Measurements from ENCODE around the gene OR10J1.
"Not testable (repeated sequence)": the region's sequence is repeated elsewhere in the genome, so short reads cannot be mapped to it uniquely, and the experiment has no call there.

OR10J1 gene

DNA sequence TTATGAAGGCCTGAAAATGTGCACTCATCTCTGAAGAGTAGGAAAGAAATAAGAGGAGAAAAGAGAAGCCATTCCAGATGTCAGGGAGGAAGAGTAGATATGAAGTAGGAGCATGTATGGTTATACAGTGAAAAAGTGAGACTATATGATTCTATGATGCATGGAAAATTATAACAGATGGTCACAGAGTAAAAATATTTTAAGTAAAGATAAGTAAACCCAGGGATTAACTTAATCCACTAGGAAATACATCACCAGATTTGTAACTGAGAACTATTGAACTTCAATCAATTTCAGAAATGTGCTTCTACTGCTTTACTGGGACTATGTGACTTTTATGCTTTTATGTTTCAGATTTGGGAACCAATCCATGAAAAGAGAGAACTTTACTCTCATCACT, at the start of gene OR10J1:
TSS of gene OR10J1 (plus strand) at position 301 of the 400 bp plus-strand sequence. CDS start at position 371, 70 bp downstream.
- no peak for DNase-seq

- no peak for DNase-seq
Measured at GRCh38 chr1:159406821-159407220, 32.7 kb upstream of the OR10J1 start.

DNA sequence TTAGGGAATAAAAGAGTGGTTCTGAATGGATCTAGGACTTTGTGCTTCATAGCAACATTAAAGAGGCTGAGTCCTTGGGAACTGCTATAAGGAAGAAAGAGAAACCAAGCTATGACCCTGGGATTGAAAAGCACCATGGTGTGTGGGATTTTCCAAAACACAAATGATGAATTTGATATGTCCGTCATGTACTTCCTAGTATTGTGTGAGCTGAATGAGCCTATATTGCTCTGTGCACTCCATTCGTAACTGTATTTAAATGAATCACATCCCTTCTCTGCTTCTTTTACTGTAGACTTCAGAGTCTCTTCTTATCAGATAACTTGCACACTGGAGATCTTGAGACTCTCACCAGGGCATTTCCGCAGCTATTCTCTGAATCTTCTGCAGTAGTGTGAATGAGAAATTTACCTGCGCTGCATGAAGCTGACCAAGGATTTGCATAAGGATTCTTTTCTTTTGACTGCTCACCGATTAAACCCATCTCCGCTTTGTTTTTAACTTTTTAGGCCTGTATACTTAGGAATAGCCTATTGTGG, 30.6 kb upstream of the OR10J1 start:
- no peak for DNase-seq

DNA sequence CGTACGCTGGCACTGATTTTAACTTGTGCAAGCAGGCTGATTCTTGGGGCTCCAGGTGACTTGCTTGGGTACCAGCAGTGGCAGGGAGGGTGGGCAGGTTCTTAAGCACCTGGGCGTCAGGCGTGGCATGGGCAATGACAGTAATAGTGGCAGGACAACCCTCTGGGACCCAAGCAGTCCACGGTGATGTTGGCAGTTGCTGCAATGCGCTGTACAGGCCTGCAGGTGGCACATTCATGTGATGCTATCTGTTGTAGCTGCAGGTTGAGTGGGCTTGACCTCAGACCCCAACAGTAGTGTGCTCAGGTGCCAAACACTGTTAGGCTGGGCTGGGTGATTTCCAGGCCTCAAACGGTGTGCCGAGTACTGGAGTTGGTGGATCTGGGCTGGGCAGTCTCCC, 17.7 kb upstream of the OR10J1 start:
- DNase-seq = no peak

GRCh38 chr1:159428536-159428935, 11.0 kb upstream of the OR10J1 start:
- DNase-seq = no peak

DNA sequence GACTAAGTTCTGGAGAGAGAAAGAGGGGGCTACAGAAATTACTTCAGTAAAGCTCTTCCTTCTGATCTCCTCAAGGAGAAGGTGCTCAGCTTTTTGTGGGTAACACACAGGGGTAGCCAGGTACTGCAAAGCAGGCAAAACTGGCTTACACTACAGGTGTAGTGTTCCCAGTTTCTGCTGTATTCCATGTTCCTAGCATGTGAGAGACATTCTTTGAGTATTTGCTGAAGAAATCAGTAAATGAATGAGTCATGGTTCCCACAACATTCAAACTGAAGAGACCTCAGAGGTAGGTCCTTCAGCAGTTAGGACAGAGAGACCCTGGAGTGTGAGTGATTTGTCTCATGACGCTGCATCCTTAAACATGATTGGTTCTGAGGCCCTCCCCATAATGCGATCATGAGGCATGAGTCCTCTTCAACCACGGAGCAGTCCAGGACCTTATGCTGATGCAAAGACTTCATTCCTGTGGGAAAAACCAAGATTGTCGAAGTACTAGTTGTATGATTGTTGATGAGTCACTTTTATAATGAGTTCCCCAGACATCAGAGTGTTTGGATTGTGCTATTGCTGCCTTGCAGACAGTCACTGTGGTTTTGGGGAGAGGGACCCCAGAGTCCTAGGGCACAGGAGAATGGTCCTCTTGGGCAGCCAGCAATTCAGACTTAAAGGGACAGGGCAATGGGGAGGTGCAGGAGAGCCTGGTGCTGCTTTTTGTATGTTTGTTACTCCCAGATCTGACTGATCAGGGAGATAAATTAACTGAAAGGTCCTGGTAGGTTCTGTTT, 10.3 kb upstream of the OR10J1 start:
- no peak for DNase-seq

- DNase-seq = no peak
Measured at GRCh38 chr1:159430985-159431384, 8.5 kb upstream of the OR10J1 start.

DNA sequence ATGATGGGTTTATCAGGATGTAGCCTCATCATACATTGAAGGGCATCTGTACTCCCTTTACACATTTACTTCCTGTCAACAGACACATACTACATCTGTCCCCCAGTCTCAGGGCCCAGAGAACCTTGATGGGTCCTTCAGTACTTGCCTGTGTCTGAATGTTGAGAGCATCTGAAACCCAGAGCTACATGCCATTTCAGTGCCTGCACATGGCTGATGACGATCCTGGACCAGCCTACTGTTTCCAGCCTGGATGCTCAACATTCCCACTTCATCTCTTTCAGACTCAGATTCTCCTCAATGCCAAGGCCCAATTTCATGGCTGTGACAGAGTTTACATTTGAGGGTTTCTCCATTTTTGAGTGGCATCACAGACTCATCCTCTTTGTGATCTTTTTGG, 7.6 kb upstream of the OR10J1 start, which contains the start of gene OR10J4:
TSS of gene OR10J4 (plus strand) at position 301 of the 400 bp plus-strand sequence.
- DNase-seq = no peak

- DNase-seq = no peak
Measured at GRCh38 chr1:159436469-159436868, 3.1 kb upstream of the OR10J1 start.

DNA sequence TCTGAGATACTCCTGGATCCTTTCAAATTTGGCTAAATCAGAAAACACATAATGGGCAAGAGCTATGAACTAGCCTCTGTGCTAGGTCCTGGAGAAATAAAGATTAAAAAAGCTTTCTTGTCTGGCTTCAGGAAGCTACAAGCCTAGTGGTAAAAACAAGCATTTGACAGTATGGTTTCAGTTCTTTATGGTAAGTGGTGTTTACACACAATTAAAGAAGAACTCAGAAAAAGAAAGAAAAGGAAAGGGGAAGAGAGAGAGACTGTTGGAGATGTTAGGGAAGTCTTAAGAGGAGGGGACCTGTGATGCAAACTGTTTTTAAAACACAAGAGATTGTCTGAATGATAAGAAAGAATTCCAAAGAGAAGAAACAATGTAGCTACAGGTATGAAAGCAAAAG, 1.8 kb downstream of the OR10J1 start:
- no peak for DNase-seq

DNA sequence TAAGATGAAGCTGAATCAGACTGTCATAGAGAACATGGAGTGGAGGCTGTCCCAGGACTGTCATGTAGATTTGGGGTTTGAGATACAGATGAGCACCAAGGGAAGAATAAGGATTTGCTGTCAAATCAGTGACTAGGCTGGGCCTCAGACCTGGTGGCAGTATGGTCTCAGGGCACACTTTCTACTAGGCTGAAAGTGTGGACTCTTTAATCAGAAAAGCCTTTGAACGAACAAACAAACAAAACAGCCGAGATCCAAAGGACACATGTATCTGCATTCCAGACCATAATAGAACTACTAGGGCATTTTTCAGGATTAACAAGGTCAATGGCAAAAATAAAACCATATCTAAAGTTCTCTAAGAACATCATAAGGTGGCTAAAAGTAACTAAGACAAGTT, 2.9 kb downstream of the OR10J1 start:
- DNase-seq = no peak

GRCh38 chr1:159443066-159443750, 3.7 kb downstream of the OR10J1 start:
- no peak for DNase-seq

- DNase-seq = no peak
Measured at GRCh38 chr1:159444511-159444910, 5.0 kb downstream of the OR10J1 start.

- DNase-seq = no peak
Measured at GRCh38 chr1:159448181-159448580, 8.7 kb downstream of the OR10J1 start.

GRCh38 chr1:159449605-159450004, 10.1 kb downstream of the OR10J1 start:
- not testable (repeated sequence) for DNase-seq

DNA sequence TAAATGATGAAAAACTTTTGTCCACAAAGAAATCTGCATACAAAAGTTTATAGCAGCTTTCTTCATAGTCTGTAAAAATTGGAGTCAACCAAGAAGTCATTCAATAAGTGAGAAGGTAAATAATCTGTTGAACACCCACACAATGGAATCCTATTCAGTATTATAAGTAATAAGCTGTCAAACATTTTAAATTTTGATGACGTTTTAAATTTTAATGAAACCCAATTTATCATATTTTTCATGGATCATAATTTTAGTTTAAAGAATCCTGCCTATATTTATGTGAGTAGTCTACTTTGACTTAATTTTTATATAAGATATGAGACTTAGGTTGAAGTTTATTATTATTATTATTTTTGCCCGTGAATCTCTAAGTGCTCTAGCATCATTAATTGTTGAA, 20.0 kb downstream of the OR10J1 start:
- no peak for DNase-seq

- DNase-seq = no peak
Measured at GRCh38 chr1:159465191-159465603, 25.7 kb downstream of the OR10J1 start.

GRCh38 chr1:159468321-159468720, 28.8 kb downstream of the OR10J1 start:
- DNase-seq = no peak

DNA sequence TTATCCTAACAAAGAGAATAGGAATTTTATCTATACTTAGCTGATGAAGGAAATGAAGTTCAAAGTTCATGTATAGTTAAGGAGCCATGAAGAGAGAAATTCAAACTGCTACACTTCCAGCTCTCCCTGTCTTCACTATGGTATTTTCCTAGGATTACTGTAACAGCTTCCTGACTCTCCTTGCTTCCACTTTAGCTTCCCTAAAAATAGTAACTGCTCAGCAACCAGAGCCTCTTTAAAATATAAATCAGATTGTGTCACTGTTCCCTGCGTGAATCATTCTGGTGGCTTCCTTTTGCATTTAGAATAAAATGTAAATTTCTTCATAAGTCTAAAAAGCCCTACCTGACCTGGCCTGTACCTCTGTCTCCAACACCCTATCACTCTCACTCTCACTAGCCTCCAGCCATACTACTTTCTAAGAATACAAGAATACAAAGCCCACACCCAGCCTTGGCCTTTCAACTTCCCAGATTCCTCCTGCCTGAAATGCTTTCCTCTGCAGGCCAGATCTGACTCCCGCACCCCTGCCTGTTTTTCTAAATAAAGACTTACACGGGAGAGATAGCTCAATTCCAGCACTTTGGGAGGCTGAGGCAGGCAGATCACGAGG, 30.5 kb downstream of the OR10J1 start:
- no peak for DNase-seq

GRCh38 chr1:159473335-159473734, 33.8 kb downstream of the OR10J1 start:
- no peak for DNase-seq

DNA sequence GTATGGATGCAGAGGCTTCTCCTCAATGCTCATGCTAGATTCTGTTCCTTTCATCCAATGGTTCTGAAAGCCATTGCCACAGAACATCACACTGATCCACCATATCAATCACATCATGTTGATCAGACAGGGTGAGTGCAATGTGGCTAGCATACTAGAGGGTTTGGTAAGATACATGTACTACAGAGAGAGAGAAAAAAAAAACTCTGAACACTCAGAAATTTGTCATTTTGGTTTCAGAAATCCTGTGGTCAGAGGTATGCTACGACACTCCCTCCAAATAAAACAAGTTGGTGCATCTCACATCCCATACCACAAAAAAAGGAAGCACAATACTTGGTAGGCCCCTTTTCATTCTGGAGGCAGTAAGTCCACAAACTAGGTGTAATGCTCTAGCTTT, 35.4 kb downstream of the OR10J1 start:
- no peak for DNase-seq

DNA sequence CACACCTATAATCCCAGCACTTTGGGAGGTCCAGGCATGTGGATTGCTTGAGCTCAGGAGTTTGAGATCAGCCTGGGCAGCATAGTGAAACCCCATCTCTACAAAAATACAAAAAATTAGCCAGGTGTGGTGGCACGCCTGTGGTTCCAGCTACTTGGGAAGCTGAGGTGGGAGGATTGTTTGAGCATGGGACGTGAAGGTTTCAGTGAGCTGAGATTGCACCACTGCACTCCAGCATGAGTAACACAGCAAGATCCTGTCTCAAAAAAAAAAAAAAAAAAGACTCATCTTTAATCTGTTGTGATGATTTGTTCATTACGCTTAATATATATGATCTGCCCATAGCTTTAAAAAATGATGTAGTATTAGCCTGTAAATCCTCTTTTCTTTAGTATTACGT, 44.0 kb downstream of the OR10J1 start:
- no peak for DNase-seq

All from stimulated activated CD4-positive, alpha-beta T cell treated with anti-CD3 and anti-CD28 coated beads, Interleukin-2, amount 100 ng/mL, for 24 hours (primary cell).